Glutamatergic neuron (in vitro differentiated cells): Measurements from ENCODE around the gene CCDC187. TPM values are rescaled to one million over a fixed set of nuclear protein-coding genes. Genes with fewer than 3 reads are reported as not detected.
A peak's percentile ranks its signal among the peaks of the same experiment; 100 is the strongest.

Source experiments
- DNase-seq: peaks from one replicate; pipeline ENCODE4 v3.0.0; 2022
- H3K27ac Mint-ChIP-seq: one replicate; pipeline ENCODE4 v1.8.0; 2020; ENCODE audit warnings: mild to moderate bottlenecking, mixed read lengths, inconsistent platforms; ENCODE audit not compliant: unreplicated experiment
- H3K27me3 Mint-ChIP-seq: one replicate; pipeline ENCODE4 v1.8.0; 2020; ENCODE audit warnings: mild to moderate bottlenecking, moderate library complexity, mixed read lengths, inconsistent platforms; ENCODE audit not compliant: unreplicated experiment
- H3K36me3 Mint-ChIP-seq: one replicate; pipeline ENCODE4 v1.8.0; 2020; ENCODE audit warnings: mild to moderate bottlenecking, mixed read lengths, inconsistent platforms; ENCODE audit not compliant: unreplicated experiment
- H3K4me1 Mint-ChIP-seq: one replicate; pipeline ENCODE4 v1.8.0; 2020; ENCODE audit warnings: mild to moderate bottlenecking, low read depth, mixed read lengths, inconsistent platforms; ENCODE audit not compliant: unreplicated experiment
- H3K4me3 Mint-ChIP-seq: one replicate; pipeline ENCODE4 v1.8.0; 2020; ENCODE audit warnings: mild to moderate bottlenecking, mixed read lengths, inconsistent platforms; ENCODE audit not compliant: unreplicated experiment
- H3K9me3 Mint-ChIP-seq: one replicate; pipeline ENCODE4 v1.8.0; 2020; ENCODE audit warnings: mild to moderate bottlenecking, moderate library complexity, mixed read lengths, inconsistent platforms; ENCODE audit not compliant: unreplicated experiment
- CTCF ChIP-seq: fragments of 200-600 bp; sonication (generic); IDR thresholded peaks from one replicate; pipeline ENCODE4 v1.5.0; 2021; ENCODE audit not compliant: partially characterized antibody, unreplicated experiment
- total RNA-seq: library from RNA; stranded (reverse); fragmentation: NEBNext Ultra II Directional; extraction: Animal tissue kit (Norgen Biotek cat#: 25700); gene quantifications from one replicate; pipeline ENCODE4 v1.2.1, GENCODE V29; 2021; ENCODE audit not compliant: unreplicated experiment

The CCDC187 gene
- total RNA-seq, 1 donor from 2014 or later: 15.8 TPM

- Mint-ChIP-seq H3K27ac (peak overlapping the region; percentile 9), H3K36me3 (no peaks in the 10 kb centered on the region), H3K9me3 (peaks cover 7% of the 10 kb centered on the region), H3K27me3 (peaks cover 14% of the 10 kb centered on the region), H3K4me3 (peak overlapping the region; percentile 33), H3K4me1 (peaks cover 37% of the 10 kb centered on the region)
- DNase-seq: no peak
- TF ChIP-seq CTCF: no peak
Observed at GRCh38 chr9:136247947-136248637, 55.8 kb downstream of the CCDC187 start.

- H3K4me1 Mint-ChIP-seq: peaks cover 43% of the 10 kb centered on the region
- H3K27me3 Mint-ChIP-seq: peaks cover 14% of the 10 kb centered on the region
- H3K4me3 Mint-ChIP-seq: peak overlapping the region; percentile 33
- no peak overlapping the region for H3K27ac Mint-ChIP-seq
- no peak for TF ChIP-seq CTCF
- no peaks in the 10 kb centered on the region for H3K36me3 Mint-ChIP-seq
- H3K9me3 Mint-ChIP-seq: peaks cover 7% of the 10 kb centered on the region
- no peak for DNase-seq
Observed at GRCh38 chr9:136247551-136247916, 56.4 kb downstream of the CCDC187 start.

- Mint-ChIP-seq H3K4me1 (peaks cover 44% of the 10 kb centered on the region), H3K4me3 (peak overlapping the region; percentile 33), H3K36me3 (no peaks in the 10 kb centered on the region), H3K27me3 (peaks cover 14% of the 10 kb centered on the region), H3K27ac (peak overlapping the region; percentile 46), H3K9me3 (peaks cover 7% of the 10 kb centered on the region)
- no peak for TF ChIP-seq CTCF
- DNase-seq: no peak
Observed at GRCh38 chr9:136246849-136247550, 56.9 kb downstream of the CCDC187 start.

- Mint-ChIP-seq H3K4me1 (peaks cover 45% of the 10 kb centered on the region), H3K4me3 (peak within 1 kb of the TSS; percentile 95), H3K9me3 (peaks cover 7% of the 10 kb centered on the region), H3K27me3 (peaks cover 11% of the 10 kb centered on the region), H3K36me3 (no peaks in the 10 kb centered on the region), H3K27ac (peak within 1 kb of the TSS; percentile 85)
- DNase-seq: peak; percentile 85
- no peak for TF ChIP-seq CTCF
Observed at GRCh38 chr9:136245219-136246150, 58.4 kb downstream of the CCDC187 start, which contains the start of gene QSOX2. QSOX2 (minus strand) TSS chr9:136245812; CDS start chr9:136245803, 9 bp downstream.
